Stimulated activated CD4-positive, alpha-beta T cell treated with anti-CD3 and anti-CD28 coated beads, Interleukin-4, amount 100 ng/mL, for 1 hour (primary cell): ENCODE data around the gene PSMD14.
"Not testable (repeated sequence)": the region's sequence is repeated elsewhere in the genome, so short reads cannot be mapped to it uniquely, and the experiment has no call there.

Experiments
- DNase-seq: peaks from one replicate; pipeline ENCODE4 v3.0.0-alpha.2; 2020

PSMD14 gene

DNA sequence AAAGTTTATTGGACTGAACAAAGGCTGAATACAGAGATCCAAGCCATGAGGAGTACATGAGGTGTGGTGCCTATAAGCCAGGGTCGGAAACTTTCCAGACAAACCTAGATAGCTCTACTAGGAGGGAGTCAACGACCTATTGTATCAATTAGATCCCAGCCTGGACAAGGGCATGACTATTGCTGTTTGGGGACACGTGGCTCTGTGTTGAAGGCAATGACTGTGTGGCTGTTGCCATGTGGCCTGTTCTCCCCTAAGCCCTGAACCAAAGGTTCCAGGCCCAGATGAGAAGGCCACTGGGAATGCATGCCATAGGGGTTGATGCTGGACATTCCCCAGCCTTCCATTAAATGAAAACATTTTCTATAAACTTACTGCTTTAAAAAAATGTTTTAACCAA lies 31.3 kb downstream of the PSMD14 start:
- not testable (repeated sequence) for DNase-seq

DNA sequence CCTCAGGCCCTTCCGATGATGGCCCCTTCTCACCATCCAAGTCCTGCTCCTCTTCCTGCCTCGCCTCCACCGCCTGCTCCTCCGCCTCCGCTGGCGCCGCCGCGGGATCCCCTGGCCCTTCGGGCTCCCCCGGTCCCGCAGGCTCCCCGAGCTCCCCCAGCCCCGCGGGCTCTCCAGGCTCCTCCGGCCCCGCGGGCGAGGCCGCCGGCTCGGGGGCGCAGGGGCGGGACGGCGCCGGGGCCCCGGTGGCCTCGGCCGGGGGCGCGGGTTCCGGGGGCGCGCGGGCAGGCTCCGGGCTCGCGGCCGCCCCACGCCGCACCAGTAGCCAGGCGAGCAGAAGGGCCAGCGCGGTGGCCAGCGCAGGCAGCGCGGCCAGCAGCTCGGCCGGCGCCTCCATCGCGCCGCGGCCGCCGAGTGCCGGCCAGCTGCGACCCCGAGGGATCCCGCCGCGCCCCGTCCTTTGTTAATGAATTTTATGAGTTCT lies 32.7 kb downstream of the PSMD14 start:
- not testable (repeated sequence) for DNase-seq

DNA sequence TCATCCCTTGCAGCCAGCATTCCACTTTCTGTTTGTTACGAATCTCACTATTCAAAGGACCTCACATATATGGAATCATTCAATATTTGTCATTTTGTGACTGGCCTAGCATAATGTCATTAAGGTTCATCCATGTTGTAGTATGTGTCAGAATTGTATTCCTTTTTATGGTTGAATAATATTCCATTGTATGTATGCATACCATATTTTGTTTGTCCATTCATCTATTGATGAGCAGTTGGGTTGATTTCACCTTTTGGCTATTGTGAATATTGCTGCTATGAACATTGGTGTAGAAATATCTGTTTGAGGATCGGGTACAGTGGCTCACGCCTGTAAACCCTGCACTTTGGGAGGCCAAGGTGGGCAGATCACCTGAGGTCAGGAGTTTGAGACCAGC lies 35.0 kb downstream of the PSMD14 start:
- no peak for DNase-seq

DNA sequence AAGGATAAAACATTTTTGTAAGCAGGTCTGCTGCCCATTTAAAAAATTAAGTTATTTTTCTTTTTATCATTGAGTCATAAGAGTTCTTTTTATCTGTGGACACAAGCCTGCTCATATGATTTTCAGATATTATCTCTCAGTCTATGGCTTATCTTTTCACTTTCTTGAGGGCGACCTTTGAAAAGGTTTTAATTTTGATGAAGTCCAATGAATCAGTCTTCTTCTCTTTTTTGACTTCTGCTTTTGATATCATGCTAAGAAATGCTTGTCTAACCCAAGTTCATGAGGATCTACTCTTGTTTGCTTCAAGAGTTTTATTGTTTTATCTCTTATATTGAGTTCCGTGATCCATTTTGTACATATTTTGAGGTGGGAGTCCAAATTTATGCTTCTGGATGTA lies 36.5 kb downstream of the PSMD14 start:
- no peak for DNase-seq

DNA sequence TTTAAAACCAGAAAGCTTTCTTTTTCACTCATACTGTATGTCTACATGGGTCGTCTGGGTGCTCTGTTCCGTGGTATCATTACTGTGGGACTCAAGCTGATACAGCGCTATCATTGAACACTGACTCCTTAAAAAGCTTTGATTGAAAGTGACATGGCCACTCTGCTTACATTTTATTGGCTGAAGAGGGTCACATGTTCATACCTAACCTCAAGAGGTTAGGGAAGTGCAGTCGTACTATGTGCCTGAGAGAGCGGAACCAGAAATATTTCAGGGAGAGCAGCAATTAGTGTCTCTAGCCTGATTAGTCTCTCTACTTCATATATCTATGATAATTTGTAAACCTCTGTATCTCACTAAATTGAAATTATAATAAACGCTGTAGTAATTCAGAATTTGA lies 43.5 kb downstream of the PSMD14 start:
- DNase-seq, result no peak

DNA sequence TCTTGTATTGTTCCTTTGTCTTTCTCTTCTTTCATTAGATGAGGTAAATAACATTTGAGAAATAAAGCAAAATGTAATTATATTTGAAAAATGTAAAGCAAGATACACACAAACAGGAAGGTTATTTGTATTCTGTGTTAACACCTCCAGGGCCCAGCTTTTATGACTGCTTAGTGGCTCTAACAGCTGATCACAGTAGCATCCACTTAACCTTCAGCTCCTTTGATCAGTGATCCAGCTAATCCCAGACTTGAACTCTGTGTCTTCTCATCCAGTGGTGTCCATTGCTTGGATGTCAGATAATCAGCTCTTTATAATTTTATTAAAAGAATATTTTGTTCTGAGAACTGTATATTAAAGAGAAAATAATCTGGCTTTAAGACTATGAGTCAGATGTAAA lies 44.5 kb downstream of the PSMD14 start:
- DNase-seq, result no peak

DNA sequence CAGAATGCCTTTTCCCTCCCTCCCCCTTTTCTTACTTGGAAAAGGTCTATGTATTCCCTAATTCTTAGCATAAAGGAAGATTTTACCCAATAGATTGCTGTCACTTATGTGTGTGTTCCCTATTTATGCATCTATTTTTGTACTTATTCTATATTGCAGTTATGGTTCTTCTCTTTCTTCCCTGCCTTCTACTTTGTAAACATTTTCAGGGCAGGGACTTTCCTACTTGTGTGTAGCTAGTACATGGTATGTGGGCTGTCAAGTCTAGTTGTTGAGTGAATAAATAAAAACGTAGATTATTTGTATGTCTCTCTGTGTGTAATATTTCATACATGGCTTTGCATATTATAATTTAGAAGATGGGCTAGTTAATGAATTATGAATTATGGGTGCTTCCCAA lies 45.3 kb downstream of the PSMD14 start:
- no peak for DNase-seq

DNA sequence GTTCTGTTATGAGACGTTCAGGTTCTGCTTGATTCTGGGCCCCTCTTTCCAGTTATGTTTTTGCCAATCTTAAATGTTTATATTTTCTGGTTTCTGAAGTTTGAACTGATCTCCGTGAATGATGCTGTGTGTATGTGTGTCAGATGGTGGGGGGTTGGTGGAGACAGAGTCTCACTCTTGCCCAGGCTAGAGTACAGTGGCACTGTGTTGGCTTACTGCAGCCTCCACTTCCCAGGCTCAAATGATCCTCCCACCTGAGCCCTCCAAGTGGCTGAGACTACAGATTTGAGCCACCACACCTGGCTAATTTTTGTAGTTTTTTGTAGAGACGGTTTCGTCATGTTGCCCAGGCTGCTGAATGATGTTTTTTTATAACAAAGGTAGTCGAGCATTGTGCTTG lies 45.9 kb downstream of the PSMD14 start:
- no peak for DNase-seq

DNA sequence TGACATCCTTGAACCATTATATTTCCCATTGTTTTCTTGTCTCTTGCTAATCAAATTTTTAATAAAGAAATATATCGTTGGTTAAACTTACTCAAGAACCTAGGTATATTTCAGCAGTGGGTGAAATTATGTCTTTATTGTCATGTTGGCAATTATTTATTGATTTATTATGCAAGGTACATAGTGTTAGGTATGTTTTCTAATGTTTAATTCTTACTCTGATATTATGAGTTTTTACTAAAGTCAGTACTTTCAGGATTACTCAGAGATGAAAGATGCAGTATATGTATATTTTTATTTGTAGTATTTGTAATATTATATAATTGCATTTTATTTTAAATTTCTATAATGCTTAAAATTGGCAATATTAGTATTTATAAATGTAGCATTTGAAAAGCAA lies 46.9 kb downstream of the PSMD14 start:
- DNase-seq, result no peak

DNA sequence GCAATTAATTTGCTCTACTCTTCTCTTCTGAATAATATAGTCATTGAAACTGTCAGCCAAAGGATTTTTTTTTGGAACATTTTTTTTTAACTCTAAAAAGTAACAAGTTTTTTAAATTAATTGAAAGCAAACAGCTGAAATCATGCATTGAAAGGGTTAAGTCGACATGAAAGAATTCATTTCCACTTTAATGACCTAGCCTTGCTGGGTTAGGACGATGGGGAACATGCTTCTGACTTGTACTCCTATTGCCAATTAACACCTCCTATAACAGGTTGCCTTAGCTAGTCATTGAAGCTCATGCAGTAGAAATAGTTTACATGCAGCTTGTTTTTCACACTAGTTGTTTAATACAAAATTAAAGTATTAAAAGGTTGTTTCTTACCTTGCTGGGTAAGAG lies 47.8 kb downstream of the PSMD14 start:
- DNase-seq, result no peak

DNA sequence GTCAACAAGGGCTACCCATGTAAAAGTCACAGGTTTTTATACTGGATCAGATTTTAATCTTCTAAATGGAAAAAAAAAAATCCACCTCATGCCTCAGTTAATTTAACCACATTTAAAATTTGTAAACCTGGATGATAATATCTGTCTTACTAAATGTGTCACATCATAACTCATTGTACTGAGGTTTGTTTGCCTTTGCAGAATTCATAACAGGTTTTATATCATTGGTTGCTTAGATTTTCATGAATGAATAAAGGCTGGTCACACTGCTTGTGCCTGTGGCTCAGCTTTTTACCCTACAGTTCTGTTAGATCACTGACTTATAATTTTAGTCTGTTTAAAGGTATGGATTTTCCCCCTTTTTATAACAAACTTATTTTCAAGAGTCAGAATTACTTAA lies 48.9 kb downstream of the PSMD14 start:
- DNase-seq, result no peak

DNA sequence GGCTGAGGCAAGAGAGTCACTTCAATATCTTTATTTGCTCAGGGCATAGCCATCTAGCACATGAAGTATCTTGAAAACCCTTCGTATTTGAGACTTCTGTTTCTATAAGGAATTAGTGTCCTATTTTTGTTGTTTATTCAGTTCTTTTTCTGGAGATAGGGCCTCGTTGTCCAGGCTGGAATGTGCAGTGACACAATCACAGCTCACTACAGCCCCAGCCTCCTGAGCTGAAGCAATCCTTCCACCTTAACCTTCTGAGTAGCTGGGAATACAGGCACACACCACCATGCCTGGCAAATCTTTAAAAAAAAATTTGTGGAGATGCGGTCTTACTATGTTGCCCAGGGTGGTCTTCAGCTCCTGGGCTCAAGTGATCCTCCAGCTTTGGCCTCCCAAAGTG lies 50.6 kb downstream of the PSMD14 start:
- no peak for DNase-seq

DNA sequence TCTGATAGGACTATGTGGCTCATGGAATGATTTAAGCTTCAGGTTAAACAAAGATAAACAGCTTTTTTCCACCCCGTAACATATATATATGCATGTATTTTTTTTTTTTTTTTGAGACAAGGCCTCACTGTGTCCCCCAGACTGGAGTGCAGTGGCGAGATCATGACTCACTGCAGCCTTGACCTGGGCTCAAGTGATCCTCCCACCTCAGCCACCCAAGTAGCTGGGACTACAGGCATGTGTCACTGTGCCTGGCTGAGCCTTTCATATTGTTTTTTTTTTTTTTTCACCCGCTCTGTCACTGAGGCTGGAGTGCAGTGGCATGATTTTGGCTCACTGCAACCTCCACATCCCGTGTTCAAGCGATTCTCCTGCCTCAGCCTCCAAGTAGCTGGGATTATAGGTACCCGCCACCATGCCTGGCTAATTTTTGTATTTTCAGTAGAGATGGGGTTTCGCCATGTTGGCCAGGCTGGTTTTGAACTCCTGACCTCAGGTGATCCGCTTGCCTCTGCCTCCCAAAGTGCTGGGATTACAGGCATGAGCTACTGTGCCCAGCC lies 52.0 kb downstream of the PSMD14 start:
- DNase-seq, result not testable (repeated sequence)

DNA sequence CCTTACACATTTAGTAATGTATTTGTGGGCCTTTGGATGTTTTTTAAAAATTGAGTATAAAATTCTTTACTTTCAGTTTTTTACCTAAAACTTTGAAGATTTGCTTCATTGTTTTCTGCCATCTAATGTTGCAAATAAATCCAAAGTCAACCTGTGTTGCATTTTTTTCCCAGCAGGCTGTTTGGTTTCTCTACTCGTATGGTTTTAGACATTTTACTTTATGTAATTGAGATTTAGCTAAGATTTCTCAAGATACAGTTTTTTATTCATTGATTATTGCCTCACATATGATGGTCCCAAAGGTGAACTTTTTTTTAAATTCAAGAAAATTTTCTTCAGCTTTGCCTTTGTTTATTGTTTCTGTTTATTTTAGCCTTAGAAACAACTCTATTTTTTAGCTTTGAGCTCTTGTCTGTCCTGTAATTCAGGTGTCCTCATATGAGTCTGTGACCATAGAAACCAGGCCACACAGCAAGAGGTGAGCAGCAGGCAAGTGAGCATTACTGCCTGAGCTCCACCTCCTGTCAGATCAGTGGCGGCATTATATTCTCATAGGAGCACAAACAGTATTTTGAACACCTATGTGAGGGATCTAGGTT lies 54.4 kb downstream of the PSMD14 start:
- no peak for DNase-seq

DNA sequence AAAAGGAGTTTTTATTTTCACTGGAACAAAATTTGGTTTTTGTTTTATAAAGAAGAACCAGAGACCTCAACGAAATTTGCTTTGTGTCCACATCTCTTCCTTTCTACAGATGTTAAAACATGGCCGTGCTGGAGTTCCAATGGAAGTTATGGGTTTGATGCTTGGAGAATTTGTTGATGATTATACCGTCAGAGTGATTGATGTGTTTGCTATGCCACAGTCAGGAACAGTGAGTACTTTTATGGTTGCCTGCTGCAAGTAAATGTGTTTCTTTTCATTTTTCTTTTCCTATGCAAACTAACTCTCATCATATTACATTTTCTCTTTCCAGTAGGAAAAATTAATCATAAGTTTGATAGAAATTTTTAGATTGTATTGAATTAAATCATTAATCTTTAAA lies 59.5 kb downstream of the PSMD14 start:
- no peak for DNase-seq

DNA sequence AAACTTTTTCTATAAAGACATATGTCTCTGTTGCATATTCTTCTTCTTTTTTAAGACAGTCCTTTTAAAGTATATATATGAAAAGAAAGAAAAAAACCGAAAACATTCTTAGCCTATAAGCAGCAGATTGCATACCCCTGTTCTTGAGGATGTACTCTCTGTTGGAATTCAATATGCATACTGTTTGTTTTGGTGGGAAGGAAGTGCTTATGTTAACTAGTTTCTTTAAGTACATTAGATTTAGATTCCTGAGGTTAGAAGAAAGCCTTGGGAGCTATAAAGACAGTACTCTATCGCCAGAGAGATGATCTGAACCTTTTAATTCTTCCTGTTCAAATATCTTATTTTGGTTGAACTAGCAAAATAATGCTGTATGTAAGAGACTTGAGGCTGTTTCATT lies 61.1 kb downstream of the PSMD14 start:
- DNase-seq, result no peak

DNA sequence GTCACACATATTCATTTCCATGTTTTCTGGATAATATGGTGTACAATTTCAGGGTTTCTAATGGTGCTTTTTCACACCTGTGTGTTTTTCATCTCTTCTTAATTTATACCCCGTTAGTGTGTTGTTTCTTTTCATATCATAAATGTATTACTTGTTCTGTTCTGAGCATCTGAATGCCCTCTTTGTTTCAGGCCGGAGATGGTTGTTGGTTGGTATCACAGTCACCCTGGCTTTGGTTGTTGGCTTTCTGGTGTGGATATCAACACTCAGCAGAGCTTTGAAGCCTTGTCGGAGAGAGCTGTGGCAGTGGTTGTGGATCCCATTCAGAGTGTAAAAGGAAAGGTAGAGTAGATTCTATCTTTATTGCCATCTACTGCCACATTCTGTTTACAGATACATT lies 62.8 kb downstream of the PSMD14 start:
- DNase-seq, result no peak

DNA sequence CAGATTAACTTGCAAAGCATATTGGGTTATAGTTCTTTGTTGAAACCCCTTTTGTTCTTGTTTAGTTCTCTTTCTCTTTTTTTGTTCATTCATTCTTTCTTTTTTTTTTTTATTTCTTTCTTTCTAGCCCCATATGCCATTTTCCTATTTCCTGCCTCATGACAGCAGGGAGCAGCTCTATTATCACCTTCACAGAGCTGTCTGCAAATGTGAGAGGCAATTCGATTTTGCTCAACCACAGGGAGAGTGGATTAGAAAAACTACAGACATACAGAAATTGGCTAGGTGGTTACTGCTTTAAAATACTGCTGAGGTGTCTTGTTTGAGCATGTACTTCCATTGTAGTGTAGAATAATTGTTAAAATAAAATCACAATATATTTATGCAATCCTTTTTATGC lies 63.6 kb downstream of the PSMD14 start:
- DNase-seq, result no peak

DNA sequence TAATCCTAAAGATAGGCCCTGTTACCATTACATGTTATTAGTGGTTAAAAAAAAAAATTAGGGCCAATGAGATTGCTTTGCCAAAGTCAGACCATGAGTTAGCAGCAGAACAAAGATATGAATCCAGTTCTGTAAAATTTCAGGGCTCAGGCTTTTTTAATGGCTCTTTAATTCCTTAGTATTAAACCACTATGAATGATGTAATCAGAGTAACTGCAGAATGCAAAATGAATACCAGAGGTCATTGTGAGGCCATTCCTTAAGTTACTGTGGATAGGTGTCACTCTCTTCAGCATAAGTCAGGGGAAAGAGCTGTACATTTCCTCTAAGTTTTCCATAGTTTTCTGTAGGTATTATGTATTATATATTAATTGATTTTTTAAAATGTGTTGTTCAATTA lies 65.7 kb downstream of the PSMD14 start:
- DNase-seq, result no peak

DNA sequence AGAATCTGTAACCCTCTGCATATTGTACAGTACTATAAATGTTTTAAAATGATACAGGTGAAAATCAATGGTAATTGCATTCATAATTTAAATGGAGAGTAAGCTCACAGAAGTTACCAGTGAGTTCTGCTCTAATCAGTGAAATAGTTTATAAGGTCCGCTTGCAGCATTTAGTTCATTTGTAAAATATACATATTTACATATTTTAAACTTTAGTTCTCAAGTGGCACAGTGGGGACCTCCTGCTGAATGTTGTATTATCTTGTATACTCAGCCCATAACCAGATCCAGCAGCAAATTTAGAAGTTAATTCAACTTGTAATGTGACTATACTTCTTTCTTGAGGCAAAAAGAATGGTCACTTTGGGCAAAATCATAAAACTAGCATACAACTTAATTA lies 66.2 kb downstream of the PSMD14 start:
- no peak for DNase-seq

DNA sequence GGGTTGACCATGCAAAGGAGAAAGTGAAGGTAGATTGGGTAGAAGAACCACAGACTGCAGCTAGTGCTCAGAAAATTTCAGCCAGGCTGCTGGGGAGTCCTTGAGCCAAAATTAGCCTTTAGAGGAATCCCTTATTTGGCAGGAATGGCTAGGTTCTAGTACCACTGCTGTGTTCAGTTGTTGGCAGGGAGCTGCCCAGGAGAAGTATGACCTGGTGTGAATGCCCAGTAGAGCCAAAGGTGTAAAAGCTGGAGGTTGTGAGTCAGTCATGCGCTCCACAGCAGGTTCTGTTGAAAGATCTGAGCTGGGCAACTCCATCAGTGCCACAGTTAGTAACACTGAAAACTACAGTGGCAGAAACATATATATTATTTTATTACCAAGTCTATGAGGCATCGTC lies 71.5 kb downstream of the PSMD14 start:
- DNase-seq, result no peak

DNA sequence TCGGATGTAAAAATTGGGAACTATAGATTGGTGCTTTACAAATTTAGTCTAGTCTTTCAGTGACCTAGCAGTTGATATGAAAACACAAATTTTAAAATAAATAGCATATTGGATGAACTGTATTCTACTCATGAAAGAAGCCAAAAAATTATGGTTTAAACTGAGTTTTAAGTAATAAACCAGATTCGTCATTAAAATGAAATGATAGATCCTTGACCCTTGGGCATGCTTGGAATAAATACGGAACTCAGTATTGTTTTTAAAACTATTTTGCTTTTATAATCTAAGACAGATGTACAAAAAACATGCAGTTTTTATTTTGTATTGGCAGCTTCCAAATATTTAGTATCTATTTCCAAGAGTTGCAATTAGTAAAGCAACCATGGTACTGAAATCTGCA lies 73.3 kb downstream of the PSMD14 start:
- DNase-seq, result no peak

DNA sequence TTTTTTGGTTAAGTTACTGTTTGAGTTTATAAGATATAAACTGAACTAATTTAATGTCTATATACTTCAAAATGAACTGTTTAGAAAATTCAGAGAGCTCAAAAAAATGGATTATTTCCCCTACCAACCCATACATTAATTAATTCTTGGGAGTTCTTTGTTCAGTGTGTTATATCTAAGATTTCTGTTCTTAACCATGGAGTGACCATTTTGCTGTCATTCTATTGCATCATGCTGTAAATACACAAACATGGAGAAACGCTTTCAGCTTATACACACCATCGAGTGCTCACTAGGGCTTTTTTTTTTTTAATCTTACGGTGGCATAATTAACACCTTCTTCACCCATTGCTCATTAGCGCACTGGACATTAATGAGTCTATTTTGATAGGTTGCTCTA lies 74.5 kb downstream of the PSMD14 start:
- no peak for DNase-seq

DNA sequence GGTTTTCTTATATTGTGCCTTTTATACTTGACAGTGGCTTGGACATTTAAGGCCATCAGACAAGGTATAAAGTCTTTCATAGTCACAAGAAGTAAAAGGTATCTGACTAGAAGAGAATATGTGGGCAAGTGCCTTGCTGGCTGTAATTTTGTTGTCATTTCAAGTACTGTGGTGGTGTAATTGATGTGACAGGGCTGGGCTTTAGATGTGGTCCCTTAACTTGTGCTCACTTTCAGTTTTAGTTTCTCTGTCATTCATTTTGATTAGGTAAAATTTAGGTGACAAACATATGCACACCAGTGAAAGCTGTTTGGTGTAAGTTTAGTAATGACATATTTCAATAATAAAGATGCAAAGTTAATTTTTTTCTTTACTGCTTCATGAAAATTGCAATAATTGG lies 76.6 kb downstream of the PSMD14 start:
- DNase-seq, result no peak

DNA sequence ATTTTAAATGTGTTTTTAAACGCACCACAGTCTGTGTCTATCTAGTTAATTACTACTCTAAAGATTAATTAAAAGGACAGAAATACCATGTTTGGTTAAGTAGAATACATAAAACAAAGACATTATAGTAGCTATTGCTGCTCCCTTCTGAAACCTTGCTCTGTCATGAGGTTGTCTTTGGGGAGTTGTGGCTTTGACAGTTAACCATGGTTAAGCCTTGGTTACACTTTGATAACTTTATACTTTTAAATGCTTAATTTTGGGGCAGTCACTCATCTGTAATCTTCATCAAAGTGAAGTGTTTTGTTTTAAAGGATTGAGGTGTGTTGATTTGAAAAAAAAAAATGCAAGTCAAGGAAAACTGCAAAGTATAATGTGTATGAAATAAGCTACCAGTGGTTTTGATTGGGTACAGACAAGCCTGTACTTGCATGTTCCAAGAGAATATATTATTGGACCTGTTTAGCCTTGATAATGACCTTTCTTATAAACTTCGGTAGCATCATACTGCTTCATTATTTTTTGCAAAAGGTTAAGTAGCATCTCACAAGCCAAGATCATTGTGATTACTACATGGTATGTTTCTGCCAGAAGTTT lies 78.1 kb downstream of the PSMD14 start:
- DNase-seq, result no peak
